ENCODE data around the gene KRTAP26-1. TPM values are rescaled to one million over a fixed set of nuclear protein-coding genes. Genes with fewer than 3 reads are reported as not detected.

KRTAP26-1 gene, protein sequence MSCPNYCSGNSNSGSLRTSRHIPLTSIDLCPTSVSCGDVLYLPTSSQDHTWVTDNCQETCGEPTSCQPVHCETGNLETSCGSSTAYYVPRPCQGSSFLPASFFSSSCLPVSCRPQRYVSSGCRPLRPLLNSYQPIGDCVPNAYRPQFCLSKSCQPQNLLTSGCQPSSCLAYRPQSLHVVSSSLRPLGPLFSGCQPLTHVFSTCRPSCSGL
- total RNA-seq: not detected
- polyA plus RNA-seq (2013, experiment 1 of 2): not detected
- not detected for polyA plus RNA-seq (2013, experiment 2 of 2)
- total RNA-seq: 0 to 0.05 (median 0) reads per million in 172 experiments

DNA sequence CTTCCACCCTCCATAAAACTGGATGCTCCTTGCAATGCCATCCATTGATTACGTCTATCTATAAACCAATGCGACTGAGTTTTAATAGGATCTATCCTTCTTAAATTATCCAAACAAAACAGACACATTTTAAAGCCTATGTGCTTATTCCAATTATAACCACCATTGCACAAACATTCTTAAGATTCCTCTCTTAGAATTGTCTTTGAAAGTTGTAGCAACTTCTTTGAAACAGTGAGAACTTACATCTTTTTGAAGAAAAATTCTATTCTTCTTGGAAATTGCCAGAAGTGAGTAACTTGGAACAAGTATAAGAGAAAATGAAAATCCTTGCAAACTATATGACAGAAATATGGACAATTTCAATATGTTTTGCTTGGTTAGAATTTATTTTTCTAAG, at the start of gene KRTAP26-1:
TSS of gene KRTAP26-1 (minus strand) at position 101 of the 400 bp plus-strand sequence. CDS start 280 bp downstream, outside the sequence.
- DNase-seq (no peak), ATAC-seq (ENCODE audit: poor library complexity) (no peak)
- Mint-ChIP-seq H3K36me3 (ENCODE audit: low read depth) (no peaks in the 10 kb centered on the region), H3K4me1 (ENCODE audit: low read depth) (no peaks in the 10 kb centered on the region), H3K9me3 (peaks cover 6% of the 10 kb centered on the region), H3K4me3 (no peak within 1 kb of the TSS), H3K27me3 (no peaks in the 10 kb centered on the region), H3K27ac (no peak within 1 kb of the TSS)
- Histone ChIP-seq H3K27ac (ENCODE audit: low read depth in 1 of 2, low read length in 2 of 2) (no peak within 1 kb of the TSS), H3K9me3 (ENCODE audit: control insufficient read depth in 1 of 2, insufficient read depth in 1 of 2, low read length in 2 of 2) (peaks cover 0 to 4% of the 10 kb centered on the region in 2 experiments), H3K36me3 (ENCODE audit: insufficient read depth, low read length) (no peaks in the 10 kb centered on the region), H3K4me1 (ENCODE audit: insufficient read depth, low read length) (no peaks in the 10 kb centered on the region), H3K4me3 (ENCODE audit: low read length) (no peak within 1 kb of the TSS), H3K27me3 (ENCODE audit: control insufficient read depth in 1 of 2, insufficient read depth in 2 of 2, low read length in 2 of 2) (no peaks in the 10 kb centered on the region)
- intact Hi-C loops (cut with DNase I, micrococcal nuclease): no loop called here
- TF ChIP-seq, protein P1, sequence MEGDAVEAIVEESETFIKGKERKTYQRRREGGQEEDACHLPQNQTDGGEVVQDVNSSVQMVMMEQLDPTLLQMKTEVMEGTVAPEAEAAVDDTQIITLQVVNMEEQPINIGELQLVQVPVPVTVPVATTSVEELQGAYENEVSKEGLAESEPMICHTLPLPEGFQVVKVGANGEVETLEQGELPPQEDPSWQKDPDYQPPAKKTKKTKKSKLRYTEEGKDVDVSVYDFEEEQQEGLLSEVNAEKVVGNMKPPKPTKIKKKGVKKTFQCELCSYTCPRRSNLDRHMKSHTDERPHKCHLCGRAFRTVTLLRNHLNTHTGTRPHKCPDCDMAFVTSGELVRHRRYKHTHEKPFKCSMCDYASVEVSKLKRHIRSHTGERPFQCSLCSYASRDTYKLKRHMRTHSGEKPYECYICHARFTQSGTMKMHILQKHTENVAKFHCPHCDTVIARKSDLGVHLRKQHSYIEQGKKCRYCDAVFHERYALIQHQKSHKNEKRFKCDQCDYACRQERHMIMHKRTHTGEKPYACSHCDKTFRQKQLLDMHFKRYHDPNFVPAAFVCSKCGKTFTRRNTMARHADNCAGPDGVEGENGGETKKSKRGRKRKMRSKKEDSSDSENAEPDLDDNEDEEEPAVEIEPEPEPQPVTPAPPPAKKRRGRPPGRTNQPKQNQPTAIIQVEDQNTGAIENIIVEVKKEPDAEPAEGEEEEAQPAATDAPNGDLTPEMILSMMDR (IDR thresholded peaks at IDR 0.05): no peak
- ChIA-PET CTCF (no interaction called here), POLR2A (no interaction called here)

DNA sequence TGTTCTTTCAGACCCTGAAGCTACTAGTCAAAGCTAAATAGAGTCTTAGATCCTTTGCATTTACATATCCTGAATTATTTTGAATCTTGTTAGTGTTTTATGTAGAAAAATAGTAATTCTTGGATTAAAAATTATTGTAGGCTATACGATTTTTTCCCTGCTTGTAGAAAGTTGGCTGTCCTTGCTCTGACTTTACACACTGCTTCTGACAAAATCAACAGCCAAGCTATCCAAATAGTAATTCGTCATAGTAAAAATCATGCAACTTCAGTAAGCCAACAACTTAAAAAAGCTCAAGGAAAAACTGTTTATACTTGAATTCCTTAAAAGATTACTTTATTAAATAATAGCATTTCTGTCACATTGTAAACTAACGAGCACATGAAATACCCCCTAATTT, 35.8 kb upstream of the KRTAP26-1 start:
- H3K4me1 ChIP-seq (ENCODE audit: insufficient read depth, low read length): no peaks in the 10 kb centered on the region
- intact Hi-C loops (cut with DNase I, micrococcal nuclease): no loop called here
- H3K27ac Mint-ChIP-seq: no peak overlapping the region
- no peaks in the 10 kb centered on the region for H3K9me3 Mint-ChIP-seq
- no peak for DNase-seq
- no peaks in the 10 kb centered on the region for H3K9me3 ChIP-seq (ENCODE audit: control insufficient read depth in 1 of 2, insufficient read depth in 1 of 2, low read length in 2 of 2)
- H3K36me3 ChIP-seq (ENCODE audit: insufficient read depth, low read length): no peaks in the 10 kb centered on the region
- no peaks in the 10 kb centered on the region for H3K27me3 ChIP-seq (ENCODE audit: control insufficient read depth in 1 of 2, insufficient read depth in 2 of 2, low read length in 2 of 2)
- H3K4me3 Mint-ChIP-seq: no peak overlapping the region
- ATAC-seq (ENCODE audit: poor library complexity): no peak
- TF ChIP-seq, protein P1 (IDR thresholded peaks at IDR 0.05): no peak
- CTCF ChIA-PET: no interaction called here
- POLR2A ChIA-PET: no interaction called here
- H3K4me3 ChIP-seq (ENCODE audit: low read length): no peak overlapping the region
- no peaks in the 10 kb centered on the region for H3K4me1 Mint-ChIP-seq (ENCODE audit: low read depth)
- H3K27me3 Mint-ChIP-seq: peaks cover 9% of the 10 kb centered on the region
- no peaks in the 10 kb centered on the region for H3K36me3 Mint-ChIP-seq (ENCODE audit: low read depth)
- H3K27ac ChIP-seq (ENCODE audit: low read depth in 1 of 2, low read length in 2 of 2): no peak overlapping the region

DNA sequence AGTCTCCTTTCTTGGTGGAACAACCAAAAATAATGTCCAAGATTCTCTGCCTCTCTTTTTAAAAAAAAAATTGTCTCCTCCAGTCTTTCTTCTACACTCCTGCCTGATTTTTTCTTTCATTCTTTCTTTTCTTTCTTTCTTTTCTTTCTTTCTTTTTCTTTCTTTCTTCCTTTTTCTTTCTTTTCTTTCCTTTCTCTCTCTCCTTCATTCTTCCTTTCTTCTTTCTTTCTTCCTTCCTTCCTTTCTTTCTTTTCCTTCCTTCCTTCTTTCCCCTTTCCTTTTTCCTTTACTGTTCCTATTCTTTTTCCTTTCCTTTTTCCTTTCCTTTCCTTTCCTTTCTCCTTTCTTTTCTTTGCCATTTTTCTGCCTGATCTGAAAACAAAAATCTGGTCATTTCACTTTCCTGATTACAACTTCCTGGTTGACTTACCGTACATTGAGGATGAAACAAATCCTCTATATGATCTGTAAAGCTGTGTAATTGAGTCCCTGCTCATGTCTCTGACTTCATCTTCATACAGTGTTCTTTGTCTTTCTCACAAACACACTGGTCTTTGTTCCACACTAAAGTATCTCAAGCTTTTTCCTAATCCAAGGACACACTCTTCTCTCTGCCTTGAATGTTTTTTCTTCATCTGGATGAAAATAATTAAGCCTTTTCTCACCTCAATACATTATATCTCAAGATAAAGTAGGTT, 34.3 kb upstream of the KRTAP26-1 start:
- no peak overlapping the region for H3K4me3 ChIP-seq (ENCODE audit: low read length)
- DNase-seq (no peak), ATAC-seq (ENCODE audit: poor library complexity) (no peak)
- no peaks in the 10 kb centered on the region for H3K4me1 Mint-ChIP-seq (ENCODE audit: low read depth)
- TF ChIP-seq, protein P1 (IDR thresholded peaks at IDR 0.05): no peak
- intact Hi-C loops (cut with DNase I, micrococcal nuclease): no loop called here
- no peaks in the 10 kb centered on the region for H3K27me3 ChIP-seq (ENCODE audit: control insufficient read depth in 1 of 2, insufficient read depth in 2 of 2, low read length in 2 of 2)
- H3K9me3 Mint-ChIP-seq: no peaks in the 10 kb centered on the region
- no peak overlapping the region for H3K27ac ChIP-seq (ENCODE audit: low read depth in 1 of 2, low read length in 2 of 2)
- no peaks in the 10 kb centered on the region for H3K36me3 ChIP-seq (ENCODE audit: insufficient read depth, low read length)
- H3K27ac Mint-ChIP-seq: no peak overlapping the region
- ChIA-PET CTCF (no interaction called here), POLR2A (no interaction called here)
- H3K4me1 ChIP-seq (ENCODE audit: insufficient read depth, low read length): no peaks in the 10 kb centered on the region
- no peak overlapping the region for H3K4me3 Mint-ChIP-seq
- no peaks in the 10 kb centered on the region for H3K9me3 ChIP-seq (ENCODE audit: control insufficient read depth in 1 of 2, insufficient read depth in 1 of 2, low read length in 2 of 2)
- no peaks in the 10 kb centered on the region for H3K36me3 Mint-ChIP-seq (ENCODE audit: low read depth)
- peaks cover 9% of the 10 kb centered on the region for H3K27me3 Mint-ChIP-seq
